Kidney (tissue), 14 donors: ENCODE data around the gene SLC39A1. TPM values are rescaled to one million over a fixed set of nuclear protein-coding genes. Genes with fewer than 3 reads are reported as not detected.

ENCODE experiments used
- DNase-seq, 5 donors: peaks; one replicate each; pipeline ENCODE4 v3.0.0-alpha.2; 2013 to 2020
- FAIRE-seq: peaks from 2 replicates; lab custom pipeline; 2012; peaks lifted over from hg19 to GRCh38; lab: Jason Lieb, UNC
- H3K27ac ChIP-seq, 2 donors: one replicate each; pipeline ENCODE4 v1.7.0; 2013; ENCODE audit warnings: low read depth in 2 of 2, low read length in 2 of 2, inconsistent platforms in 1 of 2
- H3K27me3 ChIP-seq: one replicate; pipeline ENCODE4 v1.7.1; 2013; ENCODE audit warnings: low read length, inconsistent platforms; ENCODE audit not compliant: control insufficient read depth, insufficient read depth
- H3K36me3 ChIP-seq, 3 donors: one replicate each; pipeline versions ENCODE4 v1.7.0 to v1.7.1; 2013; ENCODE audit warnings: low read length in 3 of 3, control low read depth in 1 of 3, inconsistent platforms in 1 of 3; ENCODE audit not compliant: insufficient read depth in 3 of 3, control insufficient read depth in 2 of 3
- H3K4me1 ChIP-seq, 3 donors: one replicate each; pipeline versions ENCODE4 v1.7.0 to v1.7.1; 2013; ENCODE audit warnings: low read length in 3 of 3, inconsistent platforms in 1 of 3, low read depth in 1 of 3; ENCODE audit not compliant: control insufficient read depth in 2 of 3, insufficient read depth in 2 of 3
- H3K4me3 ChIP-seq, 3 donors: one replicate each; pipeline versions ENCODE4 v1.7.0 to v1.8.1; 2013; ENCODE audit warnings: low read length in 3 of 3, control low read depth in 1 of 3, inconsistent platforms in 1 of 3
- H3K9ac ChIP-seq, 3 donors: one replicate each; pipeline versions ENCODE4 v1.7.0 to v1.7.1; 2013; ENCODE audit warnings: low read length in 3 of 3, control low read depth in 1 of 3, inconsistent platforms in 1 of 3
- H3K9me3 ChIP-seq, 3 donors: one replicate each; pipeline versions ENCODE4 v1.7.0 to v1.7.1; 2013; ENCODE audit warnings: low read length in 3 of 3, control low read depth in 1 of 3, inconsistent platforms in 1 of 3; ENCODE audit not compliant: control insufficient read depth in 2 of 3, insufficient read depth in 1 of 3
- intact Hi-C: fragments of 100-400 bp; cut with DNase I; formaldehyde crosslinking; loops from one replicate; pipeline ENCODE4 v1.11.1; 2022
- polyA plus RNA-seq: library from polyadenylated mRNA; stranded (reverse); fragments of 350-450 nt; fragmentation: Illumina TruSeq; extraction: RNeasy Lipid Tissue Mini Kit (QIAGEN cat#74804); gene quantifications from one replicate; pipeline ENCODE4 v1.2.3, GENCODE V29; 2014; ENCODE audit warnings: low read depth, low replicate concordance; ENCODE audit not compliant: insufficient read depth
- total RNA-seq: library from RNA; stranded (reverse); fragmentation: NEBNext Ultra II Directional; extraction: Animal tissue kit (Norgen Biotek cat#: 25700); gene quantifications from one replicate; pipeline ENCODE4 v1.2.1, GENCODE V29; 2021
- TF ChIP-seq, protein P1 (sequence below): IDR thresholded peaks from 3 replicates; pipeline ENCODE4 v1.5.1; 2012; ENCODE audit warnings: mild to moderate bottlenecking, moderate library complexity, borderline replicate concordance; ENCODE audit not compliant: insufficient read depth; ENCODE audit errors: extremely low read depth
- donor health status: control.
- donor health status: control.
- donor health status: control.
- donor health status: control.
- donor health status: control.
- donor health status: DM: yes; HTN: yes; CAD: no.
- donor health status: Normal renal cell carcinoma (clear cell type).

Gene SLC39A1
- total and polyA plus RNA-seq, 2 donors from 2014 or later = 106 to 125 TPM

DNA sequence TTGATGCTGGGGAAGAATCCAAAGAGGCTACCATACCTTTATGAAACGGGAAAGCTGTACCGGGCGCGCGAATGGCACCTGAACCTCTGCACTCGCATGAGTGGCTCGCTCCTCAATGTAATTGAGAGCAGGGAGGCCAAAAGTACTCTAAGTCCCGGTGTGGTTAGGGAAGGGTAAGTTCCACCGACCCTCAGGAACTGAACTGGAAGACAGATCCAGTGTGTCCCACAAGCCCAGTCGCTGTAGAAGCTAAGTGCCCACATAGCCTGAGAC is 41.6 kb downstream of the SLC39A1 start:
- peak in 2 of 5 donors; percentile 47 to 56 for DNase-seq
- Histone ChIP-seq H3K36me3 (peaks cover 0 to 6% (median 0%) of the 10 kb centered on the region in 3 donors), H3K27ac (peak overlapping the region; percentile 90 to 91), H3K4me1 (peaks cover 7 to 27% (median 18%) of the 10 kb centered on the region in 3 donors), H3K4me3 (peak overlapping the region; percentile 82 to 91 (median 89)), H3K9me3 (no peaks in the 10 kb centered on the region), H3K27me3 (no peaks in the 10 kb centered on the region), H3K9ac (peak overlapping the region; percentile 81 to 89 (median 84))
- TF ChIP-seq, protein P1, sequence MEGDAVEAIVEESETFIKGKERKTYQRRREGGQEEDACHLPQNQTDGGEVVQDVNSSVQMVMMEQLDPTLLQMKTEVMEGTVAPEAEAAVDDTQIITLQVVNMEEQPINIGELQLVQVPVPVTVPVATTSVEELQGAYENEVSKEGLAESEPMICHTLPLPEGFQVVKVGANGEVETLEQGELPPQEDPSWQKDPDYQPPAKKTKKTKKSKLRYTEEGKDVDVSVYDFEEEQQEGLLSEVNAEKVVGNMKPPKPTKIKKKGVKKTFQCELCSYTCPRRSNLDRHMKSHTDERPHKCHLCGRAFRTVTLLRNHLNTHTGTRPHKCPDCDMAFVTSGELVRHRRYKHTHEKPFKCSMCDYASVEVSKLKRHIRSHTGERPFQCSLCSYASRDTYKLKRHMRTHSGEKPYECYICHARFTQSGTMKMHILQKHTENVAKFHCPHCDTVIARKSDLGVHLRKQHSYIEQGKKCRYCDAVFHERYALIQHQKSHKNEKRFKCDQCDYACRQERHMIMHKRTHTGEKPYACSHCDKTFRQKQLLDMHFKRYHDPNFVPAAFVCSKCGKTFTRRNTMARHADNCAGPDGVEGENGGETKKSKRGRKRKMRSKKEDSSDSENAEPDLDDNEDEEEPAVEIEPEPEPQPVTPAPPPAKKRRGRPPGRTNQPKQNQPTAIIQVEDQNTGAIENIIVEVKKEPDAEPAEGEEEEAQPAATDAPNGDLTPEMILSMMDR = no peak
- intact Hi-C loops = no loop called here
- FAIRE-seq = no peak

DNA sequence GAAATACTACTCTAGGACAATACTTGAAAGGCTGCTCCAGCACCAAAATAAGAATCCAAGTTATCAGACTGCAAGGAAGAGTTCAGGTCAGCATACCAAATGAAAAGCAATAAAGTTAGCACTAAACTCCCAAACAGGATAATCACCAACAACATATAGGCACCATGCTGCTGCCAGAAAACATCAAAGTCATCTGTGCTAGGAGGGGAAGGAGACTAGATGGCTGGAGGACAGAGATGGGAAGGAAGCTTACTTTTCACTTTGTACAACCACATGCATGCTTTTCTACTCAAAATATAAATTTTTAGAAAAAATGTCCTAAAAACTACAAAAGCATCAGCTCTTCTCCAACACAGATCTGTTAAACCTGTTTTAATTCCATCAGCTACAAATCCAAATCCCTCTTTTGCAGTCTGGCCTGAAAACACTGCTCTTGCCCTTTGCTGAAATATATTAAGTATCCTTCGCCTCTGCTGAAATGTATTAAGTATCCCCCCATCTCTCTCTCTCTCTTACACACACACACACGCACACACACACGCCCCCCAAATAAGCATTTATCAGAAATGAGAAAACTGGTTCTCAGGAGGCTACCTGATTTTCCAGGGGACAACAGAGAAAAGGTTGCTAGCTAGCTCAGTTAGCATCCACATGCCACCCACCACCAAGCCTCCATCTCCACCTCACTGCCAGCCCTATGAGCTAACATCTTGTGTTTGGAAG is 42.1 kb downstream of the SLC39A1 start:
- DNase-seq = peak in 1 of 5 donors; percentile 3

DNA sequence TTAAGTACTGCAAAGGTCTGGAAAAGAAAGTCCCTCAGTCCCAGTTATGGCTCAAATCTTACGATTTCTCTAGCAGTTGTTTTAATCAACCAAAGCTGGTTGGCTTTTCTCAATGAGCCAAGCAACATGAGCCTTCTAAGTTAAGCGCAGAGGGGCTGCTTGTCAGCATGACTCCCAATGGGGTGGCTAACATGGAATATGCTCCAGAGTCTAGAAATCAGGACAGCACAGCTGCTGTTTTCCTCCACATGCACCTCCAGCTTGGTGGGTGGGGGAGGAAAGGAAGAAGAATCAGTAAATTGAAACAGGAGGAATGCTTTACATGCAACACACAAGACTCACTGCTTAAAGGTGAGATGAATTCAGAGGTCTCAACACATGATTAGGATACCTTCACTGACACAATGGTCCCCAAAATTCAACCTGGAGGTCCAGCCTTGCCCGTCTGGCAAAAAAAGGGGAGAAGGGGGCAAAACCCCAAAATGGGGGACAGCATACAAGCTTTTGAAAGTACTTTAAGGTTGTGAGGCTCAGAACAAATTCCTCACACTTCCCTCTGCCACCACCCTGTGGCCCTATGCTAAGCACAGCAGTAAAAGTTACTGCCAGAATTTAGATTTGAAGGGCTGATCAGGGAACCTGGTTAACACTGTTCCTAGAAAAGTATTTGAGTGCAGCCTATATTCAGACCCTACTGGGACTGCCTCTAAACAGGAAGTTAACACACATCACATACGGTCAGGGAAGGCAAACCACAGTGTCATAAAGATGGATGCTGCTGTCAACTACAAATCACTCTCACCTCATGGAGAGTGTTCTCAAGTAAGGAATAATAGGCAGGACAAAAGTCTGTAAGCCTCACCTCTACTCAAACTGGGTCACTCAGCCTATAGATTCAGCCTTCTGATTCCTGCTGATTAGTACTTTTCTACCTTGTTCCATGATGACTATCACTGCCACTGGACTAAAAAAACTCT is 43.2 kb downstream of the SLC39A1 start:
- Histone ChIP-seq H3K9ac (peak overlapping the region in 2 of 3 donors; percentile 27 to 89), H3K9me3 (no peaks in the 10 kb centered on the region), H3K27ac (no peak overlapping the region), H3K4me1 (peaks cover 7 to 27% (median 18%) of the 10 kb centered on the region in 3 donors), H3K4me3 (peak overlapping the region in 2 of 3 donors; percentile 9 to 82), H3K36me3 (peaks cover 0 to 6% (median 0%) of the 10 kb centered on the region in 3 donors), H3K27me3 (no peaks in the 10 kb centered on the region)
- intact Hi-C loops = no loop called here
- FAIRE-seq (no peak), DNase-seq (peak in 2 of 5 donors; percentile 20 to 53)
- TF ChIP-seq, protein P1 = peak; percentile 4

More for the DNA sequence above, 42.1 kb downstream of the SLC39A1 start:
- H3K9ac ChIP-seq = peak overlapping the region; percentile 81 to 89 (median 84)
- H3K4me3 ChIP-seq = peak overlapping the region; percentile 82 to 91 (median 89)
- intact Hi-C loops = no loop called here
- peaks cover 7 to 27% (median 18%) of the 10 kb centered on the region in 3 donors for H3K4me1 ChIP-seq
- H3K27ac ChIP-seq = peak overlapping the region; percentile 90 to 91
- H3K36me3 ChIP-seq = peaks cover 0 to 6% (median 0%) of the 10 kb centered on the region in 3 donors
- FAIRE-seq = no peak
- TF ChIP-seq, protein P1 = no peak
- H3K9me3 ChIP-seq = no peaks in the 10 kb centered on the region
- no peaks in the 10 kb centered on the region for H3K27me3 ChIP-seq
